K562 (cell line): ENCODE results near the gene MYOT. TPM values are rescaled to one million over a fixed set of nuclear protein-coding genes. Genes with fewer than 3 reads are reported as not detected.

Source experiments
- ATAC-seq: fragments of 200-7000 bp; cut with Tn5 transposase; 3 replicates; pipeline ENCODE4 v1.9.1; 2020; ENCODE audit warnings: moderate library complexity
- BruUV-seq: library from RNA; stranded (reverse); fragments of 400-500 nt; replicated peaks from 2 replicates; lab custom pipeline; 2021; lab: Mats Ljungman, UMichigan
- CTCF ChIA-PET: fragments of 300-600 bp; formaldehyde crosslinking; extraction: SDS; loops from one replicate; lab custom pipeline; 2021; ENCODE audit warnings: low intra/inter-chr PET ratio; lab: Yijun Ruan, JAX
- POLR2A ChIA-PET: fragments of 300-600, 350-650 bp; sonication (Branson Sonifier 250); formaldehyde crosslinking; extraction: SDS; loops from one replicate; lab custom pipeline; 2021; ENCODE audit warnings: antibody characterized with exemption, inconsistent platforms; lab: Yijun Ruan, JAX
- DNase-seq, 4 experiments: peaks; one replicate each; pipeline versions ENCODE4 v3.0.0 to v3.0.0-alpha.2; 2011 to 2018; ENCODE audit warnings: low spot score in 3 of 4, mixed read lengths in 3 of 4; ENCODE audit errors: extremely low read depth in 1 of 4
- FAIRE-seq: peaks from 2 replicates; lab custom pipeline; 2011; peaks lifted over from hg19 to GRCh38; lab: Jason Lieb, UNC
- H2AFZ ChIP-seq: 2 replicates; pipeline ENCODE4 v1.6.0; 2011; ENCODE audit warnings: low read depth, low read length, control low read depth, inconsistent platforms
- H3K27ac ChIP-seq: fragments of 200-600 bp; 3 replicates; pipeline ENCODE4 v1.8.0; 2011; ENCODE audit warnings: low read depth, mild to moderate bottlenecking, control low read depth, inconsistent platforms, low read length, moderate library complexity, mixed read lengths; ENCODE audit errors: extremely low read depth
- H3K27me3 ChIP-seq, 2 experiments: fragments of 300-600 bp in 1 of 2; 2 replicates in 1 of 2; 3 replicates in 1 of 2; pipeline versions ENCODE4 v1.6.0 to v1.8.0; 2011; ENCODE audit warnings: inconsistent platforms in 2 of 2, low read length in 2 of 2, mild to moderate bottlenecking in 1 of 2, mixed read lengths in 1 of 2, moderate library complexity in 1 of 2; ENCODE audit not compliant: control insufficient read depth in 2 of 2, insufficient read depth in 2 of 2
- H3K36me3 ChIP-seq: fragments of 300-600 bp; 3 replicates; pipeline ENCODE4 v1.8.0; 2011; ENCODE audit warnings: mild to moderate bottlenecking, low read length, inconsistent platforms; ENCODE audit not compliant: control insufficient read depth, insufficient read depth
- H3K4me1 ChIP-seq, 2 experiments: fragments of 200-600 bp in 1 of 2; replicated peaks in 1 of 2; 2 replicates in 1 of 2; 3 replicates in 1 of 2; pipeline versions ENCODE4 v1.5.1 to v1.8.0; 2011; ENCODE audit warnings: inconsistent platforms in 2 of 2, low read length in 2 of 2, mild to moderate bottlenecking in 1 of 2, mixed read lengths in 1 of 2, moderate library complexity in 1 of 2; ENCODE audit not compliant: control insufficient read depth in 2 of 2, insufficient read depth in 2 of 2
- H3K4me2 ChIP-seq: 2 replicates; pipeline ENCODE4 v1.6.1; 2011; ENCODE audit warnings: low read length, control low read depth, inconsistent platforms, mixed read lengths; ENCODE audit not compliant: insufficient read depth
- H3K4me3 ChIP-seq: fragments of 200-600 bp; sonication (generic), shearing (Covaris generic); 2 replicates; pipeline ENCODE4 v1.5.1; 2016; ENCODE audit warnings: control low read depth, inconsistent platforms
- H3K79me2 ChIP-seq: fragments of 200-600 bp; 3 replicates; pipeline ENCODE4 v1.8.0; 2011; ENCODE audit warnings: low read length, inconsistent platforms; ENCODE audit not compliant: control insufficient read depth, insufficient read depth
- H3K9ac ChIP-seq, 2 experiments: 2 replicates each; pipeline versions ENCODE4 v1.6.0 to v1.6.1; 2011; ENCODE audit warnings: low read depth in 2 of 2, low read length in 2 of 2, control low read depth in 1 of 2, inconsistent platforms in 1 of 2, mild to moderate bottlenecking in 1 of 2, mixed read lengths in 1 of 2; ENCODE audit not compliant: insufficient read depth in 1 of 2
- H3K9me1 ChIP-seq: one replicate; pipeline ENCODE4 v1.6.0; 2011; ENCODE audit warnings: inconsistent platforms, mild to moderate bottlenecking, low read length, moderate library complexity; ENCODE audit not compliant: control insufficient read depth, insufficient read depth
- H3K9me3 ChIP-seq: replicated peaks from 2 replicates; pipeline ENCODE4 v1.5.1; 2011; ENCODE audit warnings: low read depth, low read length, inconsistent platforms; ENCODE audit not compliant: control insufficient read depth, insufficient read depth
- H4K20me1 ChIP-seq: replicated peaks from 2 replicates; pipeline ENCODE4 v1.6.1; 2011; ENCODE audit warnings: low read length, inconsistent platforms, mixed read lengths; ENCODE audit not compliant: control insufficient read depth, insufficient read depth
- DLX4 ChIP-seq: fragments of 250-450 bp; sonication (Bioruptor Pico); IDR thresholded peaks from 2 replicates; pipeline ENCODE4 v1.6.1; 2021; ENCODE audit warnings: mild to moderate bottlenecking
- EP400 ChIP-seq: fragments of 450-650 bp; IDR thresholded peaks from 2 replicates; pipeline ENCODE4 v1.6.1; 2017; ENCODE audit warnings: antibody characterized with exemption, mild to moderate bottlenecking, moderate library complexity
- IFI16 ChIP-seq: fragments of 250-450 bp; sonication (Bioruptor Pico); IDR thresholded peaks from 2 replicates; pipeline ENCODE4 v2.1.2; 2022; ENCODE audit warnings: mild to moderate bottlenecking, inconsistent platforms
- KDM1A ChIP-seq, 2 experiments: fragments of 450-650 bp; IDR thresholded peaks; 2 replicates each; pipeline ENCODE4 v1.6.1; 2016; ENCODE audit warnings: mild to moderate bottlenecking in 2 of 2
- MTA1 ChIP-seq: fragments of 450-650 bp; IDR thresholded peaks from 2 replicates; pipeline ENCODE4 v1.6.1; 2017; ENCODE audit warnings: borderline replicate concordance
- MYC ChIP-seq, 2 experiments: fragments of 250-450 bp in 1 of 2; sonication (Bioruptor Pico) in 1 of 2; IDR thresholded peaks; 2 replicates each; pipeline versions ENCODE4 v1.5.1 to v1.6.1; 2012 to 2021; ENCODE audit warnings: low read depth in 2 of 2, borderline replicate concordance in 1 of 2, improper control_type of control experiment in 1 of 2, low read length in 1 of 2, mild to moderate bottlenecking in 1 of 2, moderate library complexity in 1 of 2
- PHTF2 ChIP-seq: fragments of 250-450 bp; sonication (Bioruptor Pico); IDR thresholded peaks from 2 replicates; pipeline ENCODE4 v1.5.0; 2021; ENCODE audit warnings: mild to moderate bottlenecking
- PURB ChIP-seq: sonication (generic); formaldehyde crosslinking; IDR thresholded peaks from 2 replicates; pipeline ENCODE4 v1.9.0; 2021; ENCODE audit warnings: low read depth, mild to moderate bottlenecking, missing genetic modification reagents
- RNF219 ChIP-seq: fragments of 250-450 bp; sonication (Bioruptor Pico); IDR thresholded peaks from 2 replicates; pipeline ENCODE4 v1.5.0; 2022; ENCODE audit warnings: mild to moderate bottlenecking
- SMAD1 ChIP-seq: fragments of 150-350 bp; IDR thresholded peaks from 2 replicates; pipeline ENCODE4 v1.6.1; 2014; ENCODE audit warnings: low read length, low read depth; ENCODE audit not compliant: partially characterized antibody
- WGBS: fragments of 100-300 bp; shearing (Covaris generic); methylation state at CpG from one replicate; pipeline ENCODE4 v1.1.6; 2016; ENCODE audit warnings: low coverage, mixed read lengths; ENCODE audit not compliant: insufficient coverage; ENCODE audit errors: missing lambda C conversion rate; 5-methylcytosine and 5-hydroxymethylcytosine counted together
- in situ Hi-C: fragments of 300-500 bp; cut with MboI; formaldehyde crosslinking; loops from 4 replicates; pipeline ENCODE4 v1.15.0; 2018; ENCODE audit warnings: inconsistent platforms, mixed read lengths
- intact Hi-C: fragments of 100-400 bp; cut with micrococcal nuclease; formaldehyde crosslinking; loops from 2 replicates; pipeline ENCODE4 v1.14.2; 2022
- polyA plus RNA-seq, 8 experiments: library from polyadenylated mRNA; depleted of rRNA in 4 of 8; stranded (reverse) in 5 of 8; unstranded in 3 of 8; fragments of >200 nt; fragmentation: Nextera tagmentation in 2 of 8; fragmentation: Illumina TruSeq in 1 of 8; extraction: Ambion mirVana in 2 of 8; extraction: Trizol in 1 of 8; gene quantifications; 2 replicates each; pipeline versions ENCODE4 v1.2.1 to v1.2.3, GENCODE V29; 2011 to 2014; ENCODE audit warnings: inconsistent platforms in 1 of 8, missing spikeins in 1 of 8
- total RNA-seq, 7 experiments: library from RNA; depleted of rRNA in 6 of 7; stranded (reverse); fragments of >200 nt in 6 of 7; fragmentation: Illumina TruSeq in 2 of 7; extraction: Trizol in 2 of 7; gene quantifications; 2 replicates each; pipeline versions ENCODE4 v1.2.1 to v1.2.3, GENCODE V29; 2011 to 2021; ENCODE audit warnings: low replicate concordance in 1 of 7
- TF ChIP-seq, protein P1 (sequence below), 2 experiments: fragments of 450-650 bp; IDR thresholded peaks; 2 replicates each; pipeline ENCODE4 v1.6.1; 2016

Gene MYOT
- total and polyA plus RNA-seq, 9 of the 15 experiments (the other 6 are each of a cell fraction or from before 2014, with no cell fraction given) = 0.24 to 0.38 TPM; not detected in 7

GRCh38 chr5:137894586-137894985, 26.9 kb downstream of the MYOT start:
- Histone ChIP-seq H3K9me1 (no peaks in the 10 kb centered on the region), H3K27ac (no peak overlapping the region), H3K4me3 (no peak overlapping the region), H4K20me1 (no peaks in the 10 kb centered on the region), H3K9me3 (no peaks in the 10 kb centered on the region), H3K36me3 (no peaks in the 10 kb centered on the region), H3K9ac (no peak overlapping the region), H3K27me3 (no peaks in the 10 kb centered on the region), H2AFZ (no peak overlapping the region; the same call in 1 of the 2 replicates), H3K4me1 (peaks cover 4 to 6% of the 10 kb centered on the region in 2 experiments; a peak in 3 of 5 replicates), H3K79me2 (0 out of 3 replicates have a peak, but pooled peaks cover 2% of the 10 kb centered on the region), H3K4me2 (no peak overlapping the region)
- no TSS peak for BruUV-seq
- no peak for TF ChIP-seq PURB
- no peak for TF ChIP-seq KDM1A (IDR thresholded peaks at IDR 0.05)
- in situ Hi-C loops = no loop called here
- intact Hi-C loops = no loop called here
- CTCF ChIA-PET = no interaction called here
- FAIRE-seq (no peak), DNase-seq (no peak), ATAC-seq (no peak)
- POLR2A ChIA-PET = no interaction called here

- Histone ChIP-seq H3K4me1 (peaks cover 0 to 15% of the 10 kb centered on the region in 2 experiments; a peak in 2 of 5 replicates), H3K79me2 (no peaks in the 10 kb centered on the region), H3K4me3 (no peak overlapping the region), H3K9me3 (no peaks in the 10 kb centered on the region), H3K4me2 (no peak overlapping the region), H4K20me1 (no peaks in the 10 kb centered on the region), H3K36me3 (no peaks in the 10 kb centered on the region), H2AFZ (peak overlapping the region; percentile 19; the same call in 1 of the 2 replicates), H3K9ac (no peak overlapping the region), H3K9me1 (no peaks in the 10 kb centered on the region), H3K27ac (no peak overlapping the region), H3K27me3 (no peaks in the 10 kb centered on the region)
- intact Hi-C loops (no loop called here), in situ Hi-C loops (no loop called here)
- BruUV-seq = no TSS peak
- no peak for ATAC-seq
- 97% methylated on average over 3 of the region's 3 CpGs for whole genome bisulfite sequencing
- FAIRE-seq = no peak
- CTCF ChIA-PET = no interaction called here
- DNase-seq = no peak
- POLR2A ChIA-PET = interaction anchor here (0.6 to 1.5 kb wide), 4 partner anchors 9 to 843 kb away, joined by 3 to 5 read pairs (median 3); no protein-coding TSS in a partner anchor
- TF ChIP-seq EP400 = no peak
- TF ChIP-seq DLX4 (CRISPR knock-in tag) = no peak
- TF ChIP-seq, protein P1, sequence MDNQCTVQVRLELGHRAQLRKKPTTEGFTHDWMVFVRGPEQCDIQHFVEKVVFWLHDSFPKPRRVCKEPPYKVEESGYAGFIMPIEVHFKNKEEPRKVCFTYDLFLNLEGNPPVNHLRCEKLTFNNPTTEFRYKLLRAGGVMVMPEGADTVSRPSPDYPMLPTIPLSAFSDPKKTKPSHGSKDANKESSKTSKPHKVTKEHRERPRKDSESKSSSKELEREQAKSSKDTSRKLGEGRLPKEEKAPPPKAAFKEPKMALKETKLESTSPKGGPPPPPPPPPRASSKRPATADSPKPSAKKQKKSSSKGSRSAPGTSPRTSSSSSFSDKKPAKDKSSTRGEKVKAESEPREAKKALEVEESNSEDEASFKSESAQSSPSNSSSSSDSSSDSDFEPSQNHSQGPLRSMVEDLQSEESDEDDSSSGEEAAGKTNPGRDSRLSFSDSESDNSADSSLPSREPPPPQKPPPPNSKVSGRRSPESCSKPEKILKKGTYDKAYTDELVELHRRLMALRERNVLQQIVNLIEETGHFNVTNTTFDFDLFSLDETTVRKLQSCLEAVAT (IDR thresholded peaks at IDR 0.05) = no peak
- TF ChIP-seq RNF219 (CRISPR knock-in tag) = no peak
- TF ChIP-seq PHTF2 (CRISPR knock-in tag) = no peak
- no peak for TF ChIP-seq MTA1
- no peak for TF ChIP-seq IFI16 (CRISPR knock-in tag)
- no peak for TF ChIP-seq SMAD1
- TF ChIP-seq MYC (IDR thresholded peaks at IDR 0.05; ENCODE audit: low read depth, low read length) = no peak
- no peak for TF ChIP-seq MYC (CRISPR knock-in tag; IDR thresholded peaks at IDR 0.05; ENCODE audit: borderline replicate concordance, low read depth)
Measured at GRCh38 chr5:137896560-137896959, 28.9 kb downstream of the MYOT start.
